Common myeloid progenitor, CD34-positive (primary cell): ENCODE data around the gene FOS.
A peak's percentile ranks its signal among the peaks of the same experiment; 100 is the strongest.

Experiments used
- CTCF ChIA-PET: fragments of 350-600 bp; sonication (Branson Sonifier 250); formaldehyde crosslinking; loops from one replicate; lab custom pipeline; 2021; ENCODE audit warnings: antibody characterized with exemption; lab: Charles Lee
- POLR2A ChIA-PET: fragments of 350-600 bp; sonication (Branson Sonifier 250); formaldehyde crosslinking; loops from one replicate; lab custom pipeline; 2021; ENCODE audit warnings: antibody characterized with exemption; lab: Charles Lee
- DNase-seq, 3 donors: peaks; one replicate each; pipeline versions ENCODE4 v3.0.0 to v3.0.0-alpha.2; 2013
- H3K27ac ChIP-seq, 2 experiments: 1 replicate in 1 of 2; 2 replicates in 1 of 2; pipeline ENCODE4 v1.7.0; 2013; ENCODE audit warnings: inconsistent platforms in 2 of 2, low read length in 2 of 2, mild to moderate bottlenecking in 2 of 2, low read depth in 1 of 2, moderate library complexity in 1 of 2; ENCODE audit not compliant: severe bottlenecking in 2 of 2, insufficient read depth in 1 of 2, poor library complexity in 1 of 2
- H3K27me3 ChIP-seq, 5 experiments: replicated peaks in 2 of 5; 1 replicate in 3 of 5; 2 replicates in 2 of 5; pipeline versions ENCODE4 v1.6.1 to v1.7.0; 2013; ENCODE audit warnings: low read length in 4 of 5, mild to moderate bottlenecking in 2 of 5, moderate library complexity in 2 of 5, inconsistent platforms in 1 of 5; ENCODE audit not compliant: insufficient read depth in 5 of 5, control insufficient read depth in 4 of 5
- H3K36me3 ChIP-seq, 4 experiments: 1 replicate in 2 of 4; 2 replicates in 2 of 4; pipeline versions ENCODE4 v1.6.1 to v1.7.0; 2013; ENCODE audit warnings: low read length in 3 of 4, control low read depth in 1 of 4, mild to moderate bottlenecking in 1 of 4; ENCODE audit not compliant: control insufficient read depth in 4 of 4, insufficient read depth in 4 of 4
- H3K4me1 ChIP-seq, 4 experiments: 1 replicate in 3 of 4; 2 replicates in 1 of 4; pipeline versions ENCODE4 v1.6.1 to v1.7.1; 2013; ENCODE audit warnings: low read length in 3 of 4, mild to moderate bottlenecking in 3 of 4, control low read depth in 1 of 4, inconsistent platforms in 1 of 4, moderate library complexity in 1 of 4; ENCODE audit not compliant: control insufficient read depth in 4 of 4, insufficient read depth in 4 of 4; ENCODE audit errors: control extremely low read depth in 1 of 4
- H3K4me3 ChIP-seq, 7 experiments: 1 replicate in 4 of 7; 2 replicates in 3 of 7; pipeline versions ENCODE4 v1.5.1 to v1.7.0; 2013; ENCODE audit warnings: mild to moderate bottlenecking in 7 of 7, low read length in 6 of 7, moderate library complexity in 6 of 7, inconsistent platforms in 2 of 7, low read depth in 2 of 7, control low read depth in 1 of 7; ENCODE audit not compliant: insufficient read depth in 4 of 7, control insufficient read depth in 1 of 7; ENCODE audit errors: extremely low read depth in 1 of 7
- H3K9me3 ChIP-seq, 5 experiments: 1 replicate in 4 of 5; 2 replicates in 1 of 5; pipeline versions ENCODE4 v1.6.1 to v1.7.1; 2013; ENCODE audit warnings: low read length in 4 of 5, mild to moderate bottlenecking in 2 of 5, inconsistent platforms in 1 of 5, low read depth in 1 of 5, moderate library complexity in 1 of 5; ENCODE audit not compliant: control insufficient read depth in 4 of 5, insufficient read depth in 2 of 5; ENCODE audit errors: control extremely low read depth in 1 of 5
- WGBS: methylation state at CpG from one replicate; pipeline ENCODE4 v1.1.5; 2013; ENCODE audit not compliant: insufficient coverage; 5-methylcytosine and 5-hydroxymethylcytosine counted together

The FOS gene

GRCh38 chr14:75242546-75243273 lies 35.9 kb upstream of the FOS start:
- H3K27ac ChIP-seq = no peak overlapping the region
- CTCF ChIA-PET = interaction anchor here (1.6 kb wide), 2 partner anchors 13 to 105 kb away, joined by 3 to 8 read pairs; no protein-coding TSS in a partner anchor
- no peak for DNase-seq
- POLR2A ChIA-PET = no interaction called here
- H3K36me3 ChIP-seq = no peaks in the 10 kb centered on the region
- WGBS = 90% methylated on average over 6 of the region's 12 CpGs
- no peaks in the 10 kb centered on the region for H3K27me3 ChIP-seq
- H3K9me3 ChIP-seq = no peaks in the 10 kb centered on the region
- no peak overlapping the region for H3K4me3 ChIP-seq
- H3K4me1 ChIP-seq = peaks cover 4 to 10% (median 8%) of the 10 kb centered on the region in 4 experiments

- DNase-seq = no peak
- Histone ChIP-seq H3K4me3 (no peak overlapping the region), H3K9me3 (no peaks in the 10 kb centered on the region), H3K4me1 (peaks cover 5 to 25% (median 18%) of the 10 kb centered on the region in 4 experiments), H3K36me3 (no peaks in the 10 kb centered on the region), H3K27ac (no peak overlapping the region), H3K27me3 (no peaks in the 10 kb centered on the region)
- ChIA-PET POLR2A (no interaction called here), CTCF (interaction anchor here (1.6 kb wide), 2 partner anchors 12 to 106 kb away, joined by 3 to 8 read pairs; no protein-coding TSS in a partner anchor)
- 96% methylated on average over 5 of the region's 5 CpGs for WGBS
Measured at GRCh38 chr14:75244121-75244520, 34.5 kb upstream of the FOS start.

GRCh38 chr14:75246546-75247285 lies 31.9 kb upstream of the FOS start:
- Histone ChIP-seq H3K27ac (no peak overlapping the region), H3K4me1 (peaks cover 9 to 46% (median 25%) of the 10 kb centered on the region in 4 experiments), H3K9me3 (no peaks in the 10 kb centered on the region), H3K27me3 (no peaks in the 10 kb centered on the region), H3K36me3 (no peaks in the 10 kb centered on the region), H3K4me3 (peak overlapping the region in 1 of 7 experiments; percentile 40)
- POLR2A ChIA-PET = no interaction called here
- CTCF ChIA-PET = interaction anchor here (1.2 to 1.4 kb wide), 2 partner anchors 12 to 14 kb away, joined by 3 read pairs; no protein-coding TSS in a partner anchor
- 92% methylated on average over 5 of the region's 7 CpGs for WGBS
- DNase-seq = no peak

DNA sequence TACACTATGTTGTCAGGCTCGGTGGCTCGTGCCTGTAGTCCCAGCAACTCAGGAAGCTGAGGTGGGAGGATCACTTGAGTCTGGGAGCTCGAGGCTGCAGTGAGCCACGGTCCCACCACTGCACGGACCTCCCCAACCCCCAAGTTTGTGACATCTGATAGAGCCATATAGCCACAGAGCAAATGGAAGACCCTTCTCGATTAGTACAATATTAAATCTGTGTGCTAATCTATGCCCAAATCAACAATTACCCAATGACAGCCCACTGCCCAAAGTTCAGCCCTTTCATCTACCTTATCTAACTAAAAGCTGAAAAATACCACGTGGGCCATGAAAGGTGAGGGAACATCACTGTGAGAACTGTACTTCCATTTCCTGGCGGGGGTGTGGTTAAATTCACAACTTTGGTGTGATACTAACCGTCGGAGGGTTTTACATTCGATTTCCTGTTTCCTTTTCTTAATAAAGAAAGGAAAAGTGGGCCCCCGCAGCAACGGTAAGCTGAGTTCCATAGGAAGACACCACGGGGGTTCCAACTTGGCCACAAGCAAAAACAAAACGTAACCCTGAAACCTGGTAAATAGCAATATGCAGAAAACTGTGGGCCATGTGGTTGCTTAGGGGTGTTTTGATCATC lies 31.2 kb upstream of the FOS start:
- H3K9me3 ChIP-seq = no peaks in the 10 kb centered on the region
- ChIA-PET CTCF (interaction anchor here (1.2 to 1.9 kb wide), 5 partner anchors 9 to 43 kb away, joined by 3 to 10 read pairs (median 4); no protein-coding TSS in a partner anchor), POLR2A (no interaction called here)
- H3K4me1 ChIP-seq = peaks cover 9 to 46% (median 25%) of the 10 kb centered on the region in 4 experiments
- no peak overlapping the region for H3K27ac ChIP-seq
- no peaks in the 10 kb centered on the region for H3K27me3 ChIP-seq
- DNase-seq = peak in 2 of 3 donors; percentile 41 to 49
- 7% methylated on average over 11 of the region's 15 CpGs for WGBS
- no peaks in the 10 kb centered on the region for H3K36me3 ChIP-seq
- peak overlapping the region in 1 of 7 experiments; percentile 40 for H3K4me3 ChIP-seq

DNA sequence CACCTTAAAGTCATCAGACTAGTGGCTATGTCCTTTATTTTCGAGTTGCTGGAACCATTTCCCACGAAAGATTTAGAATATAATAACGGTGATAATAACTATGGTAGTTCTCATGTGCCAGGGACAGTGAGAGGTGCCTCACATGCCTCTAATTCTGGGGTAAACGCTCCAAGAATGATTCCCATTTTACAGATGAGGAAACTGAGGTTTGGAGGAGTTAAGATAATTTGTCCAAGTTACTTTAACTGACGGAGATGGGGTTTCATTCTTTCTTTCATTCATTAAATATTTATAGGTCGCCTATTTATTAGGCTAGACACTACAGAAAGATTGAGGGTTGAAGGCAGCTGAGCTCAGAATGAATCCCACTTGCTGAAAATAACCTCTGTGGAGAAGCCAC lies 30.7 kb upstream of the FOS start:
- 100% methylated on average over 3 of the region's 6 CpGs for WGBS
- H3K4me1 ChIP-seq = peaks cover 9 to 46% (median 25%) of the 10 kb centered on the region in 4 experiments
- ChIA-PET POLR2A (no interaction called here), CTCF (interaction anchor here (1.2 to 1.9 kb wide), 5 partner anchors 9 to 43 kb away, joined by 3 to 10 read pairs (median 4); no protein-coding TSS in a partner anchor)
- peak overlapping the region in 1 of 7 experiments; percentile 40 for H3K4me3 ChIP-seq
- H3K27ac ChIP-seq = no peak overlapping the region
- no peaks in the 10 kb centered on the region for H3K9me3 ChIP-seq
- DNase-seq = no peak
- H3K27me3 ChIP-seq = no peaks in the 10 kb centered on the region
- no peaks in the 10 kb centered on the region for H3K36me3 ChIP-seq

GRCh38 chr14:75249251-75249957 lies 29.2 kb upstream of the FOS start:
- Histone ChIP-seq H3K9me3 (no peaks in the 10 kb centered on the region), H3K27me3 (no peaks in the 10 kb centered on the region), H3K4me1 (peaks cover 9 to 46% (median 25%) of the 10 kb centered on the region in 4 experiments), H3K4me3 (no peak overlapping the region), H3K27ac (no peak overlapping the region), H3K36me3 (no peaks in the 10 kb centered on the region)
- ChIA-PET CTCF (interaction anchor here (1.1 to 2.0 kb wide), 6 partner anchors 9 to 61 kb away, joined by 3 to 10 read pairs (median 6); no protein-coding TSS in a partner anchor), POLR2A (interaction anchor here (0.6 to 1.7 kb wide), 2 partner anchors 10 to 111 kb away, joined by 3 to 4 read pairs; no protein-coding TSS in a partner anchor)
- DNase-seq = peak; percentile 48 to 86 (median 79)
- WGBS = 7% methylated on average over 7 of the region's 10 CpGs
